IMR-90 (cell line): ENCODE measurements around the gene CD6. TPM values are rescaled to one million over a fixed set of nuclear protein-coding genes. Genes with fewer than 3 reads are reported as not detected.

Experiments
- ATAC-seq: fragments of 200-7000 bp; cut with Tn5 transposase; 2 replicates; pipeline ENCODE4 v1.9.1; 2020; ENCODE audit warnings: low read depth, mild to moderate bottlenecking, moderate library complexity
- BruUV-seq: library from RNA; stranded (reverse); fragments of 400-500 nt; replicated peaks from 2 replicates; lab custom pipeline; 2021; lab: Mats Ljungman, UMichigan
- CTCF ChIA-PET: fragments of 300-600 bp; formaldehyde crosslinking; extraction: SDS; loops from one replicate; lab custom pipeline; 2021; ENCODE audit warnings: antibody characterized with exemption; lab: Yijun Ruan, JAX
- POLR2A ChIA-PET: fragments of 300-600 bp; sonication (Branson Sonifier 250); formaldehyde crosslinking; loops from one replicate; lab custom pipeline; 2022; ENCODE audit warnings: antibody characterized with exemption; ENCODE audit not compliant: unreplicated experiment; lab: Charles Lee
- DNase-seq: peaks from one replicate; pipeline ENCODE4 v3.0.0; 2013
- H2AFZ ChIP-seq: replicated peaks from 2 replicates; pipeline ENCODE3; 2013; ENCODE audit warnings: low read length, mild to moderate bottlenecking; ENCODE audit not compliant: poor library complexity
- H2AK5ac ChIP-seq: 2 replicates; pipeline ENCODE4 v1.6.1; 2013; ENCODE audit warnings: low read depth, low read length, inconsistent platforms
- H2AK9ac ChIP-seq: replicated peaks from 2 replicates; pipeline ENCODE3; 2013; ENCODE audit warnings: mild to moderate bottlenecking, low read depth, low read length, moderate library complexity; ENCODE audit not compliant: poor library complexity
- H2BK120ac ChIP-seq: 2 replicates; pipeline ENCODE4 v1.6.1; 2013; ENCODE audit warnings: low read depth, low read length, inconsistent platforms
- H2BK15ac ChIP-seq: 3 replicates; pipeline ENCODE4 v1.6.1; 2013; ENCODE audit warnings: low read depth, low read length, inconsistent platforms
- H2BK20ac ChIP-seq: 2 replicates; pipeline ENCODE4 v1.6.1; 2013; ENCODE audit warnings: low read depth, mild to moderate bottlenecking, inconsistent platforms, low read length, moderate library complexity
- H2BK5ac ChIP-seq: 2 replicates; pipeline ENCODE4 v1.6.1; 2013; ENCODE audit warnings: mild to moderate bottlenecking, low read depth, low read length, inconsistent platforms; ENCODE audit not compliant: poor library complexity, severe bottlenecking
- H3K14ac ChIP-seq: replicated peaks from 2 replicates; pipeline ENCODE4 v1.6.1; 2013; ENCODE audit warnings: low read depth, low read length, inconsistent platforms
- H3K18ac ChIP-seq: 2 replicates; pipeline ENCODE4 v1.6.1; 2013; ENCODE audit warnings: low read depth, low read length, control low read depth
- H3K23ac ChIP-seq: 2 replicates; pipeline ENCODE4 v1.6.1; 2013; ENCODE audit warnings: low read depth, low read length, inconsistent platforms
- H3K27ac ChIP-seq: 2 replicates; pipeline ENCODE4 v1.5.1; 2013; ENCODE audit warnings: mild to moderate bottlenecking, control low read depth, low read length; ENCODE audit not compliant: insufficient read depth
- H3K27me3 ChIP-seq: 2 replicates; pipeline ENCODE4 v1.6.1; 2013; ENCODE audit warnings: low read length; ENCODE audit not compliant: control insufficient read depth, insufficient read depth
- H3K36me3 ChIP-seq: 2 replicates; pipeline ENCODE4 v1.6.1; 2013; ENCODE audit warnings: low read length, mixed read lengths; ENCODE audit not compliant: control insufficient read depth, insufficient read depth
- H3K4ac ChIP-seq: 2 replicates; pipeline ENCODE4 v1.6.1; 2013; ENCODE audit warnings: low read depth, low read length, inconsistent platforms
- H3K4me1 ChIP-seq: 2 replicates; pipeline ENCODE4 v1.6.1; 2013; ENCODE audit warnings: low read length, mixed read lengths; ENCODE audit not compliant: control insufficient read depth, insufficient read depth
- H3K4me2 ChIP-seq: 2 replicates; pipeline ENCODE4 v1.6.1; 2013; ENCODE audit warnings: low read depth, mild to moderate bottlenecking, control low read depth, low read length, moderate library complexity
- H3K4me3 ChIP-seq: 2 replicates; pipeline ENCODE4 v1.5.1; 2013; ENCODE audit warnings: low read depth, mild to moderate bottlenecking, control low read depth, low read length, moderate library complexity; ENCODE audit not compliant: insufficient read depth
- H3K56ac ChIP-seq: 2 replicates; pipeline ENCODE4 v1.6.1; 2013; ENCODE audit warnings: low read length, inconsistent platforms; ENCODE audit not compliant: insufficient read depth; ENCODE audit errors: extremely low read depth
- H3K79me1 ChIP-seq, 2 experiments: 2 replicates each; pipeline ENCODE4 v1.6.1; 2013; ENCODE audit warnings: low read length in 2 of 2, inconsistent platforms in 1 of 2, low read depth in 1 of 2
- H3K9ac ChIP-seq: 2 replicates; pipeline ENCODE4 v1.6.1; 2013; ENCODE audit warnings: low read depth, low read length, control low read depth
- H3K9me1 ChIP-seq: 2 replicates; pipeline ENCODE4 v1.6.1; 2013; ENCODE audit warnings: low read length, inconsistent platforms; ENCODE audit not compliant: insufficient read depth
- H3K9me3 ChIP-seq: 2 replicates; pipeline ENCODE4 v1.6.1; 2013; ENCODE audit warnings: low read length; ENCODE audit not compliant: control insufficient read depth, insufficient read depth
- H4K20me1 ChIP-seq: 2 replicates; pipeline ENCODE4 v1.6.1; 2013; ENCODE audit warnings: low read length, inconsistent platforms; ENCODE audit not compliant: insufficient read depth
- H4K5ac ChIP-seq: 2 replicates; pipeline ENCODE4 v1.6.1; 2013; ENCODE audit warnings: mild to moderate bottlenecking, low read depth, low read length, control low read depth
- H4K8ac ChIP-seq, 2 experiments: 2 replicates each; pipeline ENCODE4 v1.6.1; 2013; ENCODE audit warnings: low read depth in 2 of 2, low read length in 2 of 2, control low read depth in 1 of 2, inconsistent platforms in 1 of 2
- H4K91ac ChIP-seq: 2 replicates; pipeline ENCODE4 v1.6.1; 2013; ENCODE audit warnings: low read depth, low read length, inconsistent platforms; ENCODE audit not compliant: insufficient read depth
- BHLHE40 ChIP-seq: fragments of 150-350 bp; IDR thresholded peaks from 2 replicates; pipeline ENCODE4 v1.6.1; 2016; ENCODE audit warnings: mild to moderate bottlenecking, low read depth, low read length
- CEBPB ChIP-seq: IDR thresholded peaks from 2 replicates; pipeline ENCODE4 v1.6.1; 2012; ENCODE audit warnings: low read depth, low read length, improper control_type of control experiment
- CHD1 ChIP-seq: IDR thresholded peaks from 2 replicates; pipeline ENCODE4 v1.6.1; 2012; ENCODE audit warnings: low read depth, low read length, improper control_type of control experiment
- MAFK ChIP-seq: IDR thresholded peaks from 2 replicates; pipeline ENCODE4 v1.6.1; 2012; ENCODE audit warnings: low read depth, low read length, improper control_type of control experiment
- MAZ ChIP-seq: IDR thresholded peaks from 2 replicates; pipeline ENCODE4 v1.6.1; 2012; ENCODE audit warnings: low read depth, mild to moderate bottlenecking, low read length, improper control_type of control experiment, moderate library complexity, borderline replicate concordance
- MXI1 ChIP-seq: IDR thresholded peaks from 2 replicates; pipeline ENCODE4 v1.6.1; 2012; ENCODE audit warnings: low read depth, mild to moderate bottlenecking, low read length, moderate library complexity, borderline replicate concordance
- NFE2L2 ChIP-seq: fragments of 150-350 bp; IDR thresholded peaks from 2 replicates; pipeline ENCODE4 v1.6.1; 2016; ENCODE audit warnings: low read depth, mild to moderate bottlenecking, low read length
- POLR2A ChIP-seq: IDR thresholded peaks from 2 replicates; pipeline ENCODE4 v1.6.1; 2012; ENCODE audit warnings: mild to moderate bottlenecking, low read depth, low read length
- RAD21 ChIP-seq: IDR thresholded peaks from 2 replicates; pipeline ENCODE4 v1.6.1; 2012; ENCODE audit warnings: low read length, improper control_type of control experiment
- RCOR1 ChIP-seq: IDR thresholded peaks from 2 replicates; pipeline ENCODE4 v1.6.1; 2012; ENCODE audit warnings: mild to moderate bottlenecking, low read length, improper control_type of control experiment; ENCODE audit not compliant: insufficient replicate concordance
- RFX5 ChIP-seq: IDR thresholded peaks from 2 replicates; pipeline ENCODE4 v1.8.0; 2012; ENCODE audit warnings: low read depth, mild to moderate bottlenecking, low read length, moderate library complexity
- SMC3 ChIP-seq: fragments of 150-350 bp; IDR thresholded peaks from 2 replicates; pipeline ENCODE4 v1.6.1; 2016; ENCODE audit warnings: low read depth, mild to moderate bottlenecking, antibody characterized with exemption, low read length, moderate library complexity
- WGBS, 2 experiments: methylation state at CpG; one replicate each; pipeline versions ENCODE4 v1.1.5 to v1.1.7; 2013; ENCODE audit warnings: missing lambda C conversion rate in 2 of 2; ENCODE audit not compliant: insufficient read length in 1 of 2; ENCODE audit errors: extremely low coverage in 2 of 2; 5-methylcytosine and 5-hydroxymethylcytosine counted together
- dilution Hi-C: fragments of 300-500 bp; cut with HindIII; formaldehyde crosslinking; loops from one replicate; pipeline ENCODE4 v1.14.3; 2018; ENCODE audit warnings: low sequenced_read_pairs; ENCODE audit not compliant: unreplicated experiment
- in situ Hi-C: fragments of 300-500 bp; cut with MboI; formaldehyde crosslinking; loops from 3 replicates; pipeline ENCODE4 v1.14.3; 2019; ENCODE audit warnings: low sequenced_read_pairs, inconsistent platforms, mixed read lengths
- intact Hi-C: fragments of 100-400 bp; cut with micrococcal nuclease; formaldehyde crosslinking; loops from 2 replicates; pipeline ENCODE4 v1.10.0; 2022
- polyA plus RNA-seq, 3 experiments: library from polyadenylated mRNA; depleted of rRNA; stranded (reverse); fragments of >200 nt; gene quantifications; 2 replicates each; pipeline ENCODE4 v1.2.3, GENCODE V29; 2012; ENCODE audit warnings: low replicate concordance in 1 of 3
- total RNA-seq: library from RNA; depleted of rRNA; stranded (reverse); fragments of >200 nt; gene quantifications from 2 replicates; pipeline ENCODE4 v1.2.3, GENCODE V29; 2012
- TF ChIP-seq, protein P1 (sequence below): fragments of 150-350 bp; IDR thresholded peaks from 2 replicates; pipeline ENCODE4 v1.6.1; 2016; ENCODE audit warnings: low read depth, mild to moderate bottlenecking, low read length, moderate library complexity, borderline replicate concordance
- TF ChIP-seq, protein P2 (sequence below): fragments of 150-350 bp; IDR thresholded peaks from 2 replicates; pipeline ENCODE4 v1.6.1; 2017; ENCODE audit warnings: mild to moderate bottlenecking, antibody characterized with exemption, low read length, low read depth
- TF ChIP-seq, protein P3 (sequence below): conservative IDR thresholded peaks from 2 replicates; pipeline ENCODE4 v1.5.1; 2012; ENCODE audit warnings: mild to moderate bottlenecking, low read depth, low read length, improper control_type of control experiment

Gene CD6
- total and polyA plus RNA-seq, 2 of the 4 experiments (the other 2 are of a cell fraction): not detected

DNA sequence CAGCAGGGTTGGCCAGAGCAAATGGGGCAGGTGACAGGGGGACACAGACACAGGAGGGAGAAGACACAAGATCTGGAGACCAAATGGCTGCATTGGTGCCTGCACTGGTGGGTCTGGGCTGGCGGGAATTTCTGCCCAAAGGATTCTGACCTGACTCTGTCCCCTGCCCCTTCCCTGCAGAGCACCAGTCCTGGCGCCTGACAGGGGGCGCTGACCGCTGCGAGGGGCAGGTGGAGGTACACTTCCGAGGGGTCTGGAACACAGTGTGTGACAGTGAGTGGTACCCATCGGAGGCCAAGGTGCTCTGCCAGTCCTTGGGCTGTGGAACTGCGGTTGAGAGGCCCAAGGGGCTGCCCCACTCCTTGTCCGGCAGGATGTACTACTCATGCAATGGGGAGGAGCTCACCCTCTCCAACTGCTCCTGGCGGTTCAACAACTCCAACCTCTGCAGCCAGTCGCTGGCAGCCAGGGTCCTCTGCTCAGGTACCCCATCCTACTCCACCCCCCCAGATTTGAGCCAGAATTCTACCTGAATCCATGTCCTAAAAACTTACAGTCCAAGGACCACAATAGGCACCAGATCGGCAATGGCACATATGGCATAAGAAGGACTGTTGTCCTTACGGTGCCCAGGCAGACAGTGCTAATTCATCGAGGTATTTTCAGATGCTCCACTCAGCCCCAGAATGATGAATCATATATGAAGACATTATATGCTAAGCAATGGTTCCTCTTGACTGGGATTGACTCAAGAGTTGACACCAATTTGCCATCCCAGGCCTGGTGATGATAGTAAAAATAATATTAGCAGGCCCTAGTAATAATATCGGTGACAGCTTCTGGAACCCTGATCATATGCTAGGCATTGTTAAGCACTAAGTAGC, 38.2 kb downstream of the CD6 start:
- H2BK5ac ChIP-seq: no peak overlapping the region
- peaks cover 65% of the 10 kb centered on the region for H3K27me3 ChIP-seq
- no peak overlapping the region for H4K8ac ChIP-seq
- H3K14ac ChIP-seq: no peak overlapping the region
- H4K20me1 ChIP-seq: no peaks in the 10 kb centered on the region
- H3K27ac ChIP-seq: no peak overlapping the region
- WGBS, 2 experiments: 70% methylated on average over 4 of the region's 15 CpGs; no CpG with 5 or more reads in 1 of the 2 experiments
- H3K79me1 ChIP-seq: no peaks in the 10 kb centered on the region
- ATAC-seq (no peak), DNase-seq (no peak)
- dilution Hi-C loops: no loop called here
- BruUV-seq: no TSS peak
- H4K91ac ChIP-seq: no peak overlapping the region
- H3K4ac ChIP-seq: no peak overlapping the region
- H2AK9ac ChIP-seq: no peak overlapping the region
- H3K4me2 ChIP-seq: no peak overlapping the region
- H2BK20ac ChIP-seq: no peak overlapping the region
- H2AK5ac ChIP-seq: no peak overlapping the region
- H3K9ac ChIP-seq: no peak overlapping the region
- H3K9me1 ChIP-seq: no peaks in the 10 kb centered on the region
- no peak overlapping the region for H2AFZ ChIP-seq
- H3K23ac ChIP-seq: no peak overlapping the region
- ChIA-PET POLR2A (no interaction called here), CTCF (no interaction called here)
- no peak overlapping the region for H3K56ac ChIP-seq
- H3K4me1 ChIP-seq: no peaks in the 10 kb centered on the region
- H3K4me3 ChIP-seq: no peak overlapping the region
- no peak overlapping the region for H2BK15ac ChIP-seq
- no peaks in the 10 kb centered on the region; the same call in 1 of the 2 replicates for H3K9me3 ChIP-seq
- in situ Hi-C loops: no loop called here
- H4K5ac ChIP-seq: no peak overlapping the region
- H3K36me3 ChIP-seq: no peaks in the 10 kb centered on the region
- H2BK120ac ChIP-seq: no peak overlapping the region
- H3K18ac ChIP-seq: no peak overlapping the region
- intact Hi-C loops: no loop called here
- TF ChIP-seq SMC3: no peak
- no peak for TF ChIP-seq RCOR1
- TF ChIP-seq, protein P1, sequence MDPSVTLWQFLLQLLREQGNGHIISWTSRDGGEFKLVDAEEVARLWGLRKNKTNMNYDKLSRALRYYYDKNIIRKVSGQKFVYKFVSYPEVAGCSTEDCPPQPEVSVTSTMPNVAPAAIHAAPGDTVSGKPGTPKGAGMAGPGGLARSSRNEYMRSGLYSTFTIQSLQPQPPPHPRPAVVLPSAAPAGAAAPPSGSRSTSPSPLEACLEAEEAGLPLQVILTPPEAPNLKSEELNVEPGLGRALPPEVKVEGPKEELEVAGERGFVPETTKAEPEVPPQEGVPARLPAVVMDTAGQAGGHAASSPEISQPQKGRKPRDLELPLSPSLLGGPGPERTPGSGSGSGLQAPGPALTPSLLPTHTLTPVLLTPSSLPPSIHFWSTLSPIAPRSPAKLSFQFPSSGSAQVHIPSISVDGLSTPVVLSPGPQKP: no peak
- no peak for TF ChIP-seq NFE2L2
- no peak for TF ChIP-seq RFX5
- no peak for TF ChIP-seq MXI1
- TF ChIP-seq, protein P2, sequence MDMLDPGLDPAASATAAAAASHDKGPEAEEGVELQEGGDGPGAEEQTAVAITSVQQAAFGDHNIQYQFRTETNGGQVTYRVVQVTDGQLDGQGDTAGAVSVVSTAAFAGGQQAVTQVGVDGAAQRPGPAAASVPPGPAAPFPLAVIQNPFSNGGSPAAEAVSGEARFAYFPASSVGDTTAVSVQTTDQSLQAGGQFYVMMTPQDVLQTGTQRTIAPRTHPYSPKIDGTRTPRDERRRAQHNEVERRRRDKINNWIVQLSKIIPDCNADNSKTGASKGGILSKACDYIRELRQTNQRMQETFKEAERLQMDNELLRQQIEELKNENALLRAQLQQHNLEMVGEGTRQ: no peak
- no peak for TF ChIP-seq RAD21
- no peak for TF ChIP-seq CHD1
- no peak for TF ChIP-seq BHLHE40
- TF ChIP-seq CEBPB: no peak
- TF ChIP-seq POLR2A: no peak
- no peak for TF ChIP-seq MAZ
- no peak for TF ChIP-seq MAFK
- TF ChIP-seq, protein P3, sequence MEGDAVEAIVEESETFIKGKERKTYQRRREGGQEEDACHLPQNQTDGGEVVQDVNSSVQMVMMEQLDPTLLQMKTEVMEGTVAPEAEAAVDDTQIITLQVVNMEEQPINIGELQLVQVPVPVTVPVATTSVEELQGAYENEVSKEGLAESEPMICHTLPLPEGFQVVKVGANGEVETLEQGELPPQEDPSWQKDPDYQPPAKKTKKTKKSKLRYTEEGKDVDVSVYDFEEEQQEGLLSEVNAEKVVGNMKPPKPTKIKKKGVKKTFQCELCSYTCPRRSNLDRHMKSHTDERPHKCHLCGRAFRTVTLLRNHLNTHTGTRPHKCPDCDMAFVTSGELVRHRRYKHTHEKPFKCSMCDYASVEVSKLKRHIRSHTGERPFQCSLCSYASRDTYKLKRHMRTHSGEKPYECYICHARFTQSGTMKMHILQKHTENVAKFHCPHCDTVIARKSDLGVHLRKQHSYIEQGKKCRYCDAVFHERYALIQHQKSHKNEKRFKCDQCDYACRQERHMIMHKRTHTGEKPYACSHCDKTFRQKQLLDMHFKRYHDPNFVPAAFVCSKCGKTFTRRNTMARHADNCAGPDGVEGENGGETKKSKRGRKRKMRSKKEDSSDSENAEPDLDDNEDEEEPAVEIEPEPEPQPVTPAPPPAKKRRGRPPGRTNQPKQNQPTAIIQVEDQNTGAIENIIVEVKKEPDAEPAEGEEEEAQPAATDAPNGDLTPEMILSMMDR: no peak
